GM18907 (cell line): Measurements from ENCODE around the gene PCDHB13.

Source experiments
- ATAC-seq: cut with Tn5 transposase; IDR thresholded peaks from one replicate; pipeline ENCODE4 v1.9.1; 2021; ENCODE audit warnings: mild to moderate bottlenecking, moderate library complexity; ENCODE audit not compliant: unreplicated experiment

PCDHB13 gene

GRCh38 chr5:141260458-141261237 lies 46.9 kb downstream of the PCDHB13 start:
- ATAC-seq: no peak

- no peak for ATAC-seq
Observed at GRCh38 chr5:141261238-141261546, 47.5 kb downstream of the PCDHB13 start.
